Measurements from ENCODE around the gene PLCB1. TPM values are rescaled to one million over a fixed set of nuclear protein-coding genes. Genes with fewer than 3 reads are reported as not detected.
A peak's percentile ranks its signal among the peaks of the same experiment; 100 is the strongest.

Gene PLCB1
- total RNA-seq, 1 donor, result 46.5 TPM

DNA sequence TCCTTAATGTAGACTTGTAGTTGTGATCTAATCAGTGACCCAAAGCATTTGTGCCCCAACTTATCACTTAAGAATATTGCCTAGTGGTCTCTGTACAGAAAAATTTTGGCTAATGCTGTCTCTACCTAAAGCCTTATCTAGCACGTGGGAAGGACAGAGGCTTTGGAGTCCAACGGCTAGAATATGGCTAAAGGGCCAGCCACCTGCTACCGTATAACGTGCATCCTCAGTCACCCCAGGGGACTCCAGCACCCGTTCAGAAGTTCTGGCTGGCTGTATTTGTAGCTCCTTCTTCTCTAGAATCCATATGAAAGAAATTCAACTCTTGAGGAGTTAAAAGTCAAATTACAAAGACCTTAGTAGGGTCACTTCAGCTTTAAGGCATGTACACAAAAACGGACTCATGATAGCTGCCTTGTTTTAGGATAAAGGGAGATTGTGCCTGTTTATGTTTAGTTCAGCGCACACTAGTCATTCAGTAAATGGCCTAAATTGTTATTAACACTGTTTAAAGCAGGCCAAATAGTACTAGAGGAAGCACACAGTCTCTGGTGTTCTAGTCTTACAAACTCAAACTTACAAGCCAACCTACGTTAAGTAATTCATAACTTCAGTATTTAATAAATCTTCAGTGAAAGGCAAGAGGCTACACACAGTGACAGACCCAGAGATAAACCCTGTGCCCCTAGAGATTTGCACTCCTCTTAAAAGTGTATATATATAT is 529.3 kb downstream of the PLCB1 start:
- TF ChIP-seq, protein P1, sequence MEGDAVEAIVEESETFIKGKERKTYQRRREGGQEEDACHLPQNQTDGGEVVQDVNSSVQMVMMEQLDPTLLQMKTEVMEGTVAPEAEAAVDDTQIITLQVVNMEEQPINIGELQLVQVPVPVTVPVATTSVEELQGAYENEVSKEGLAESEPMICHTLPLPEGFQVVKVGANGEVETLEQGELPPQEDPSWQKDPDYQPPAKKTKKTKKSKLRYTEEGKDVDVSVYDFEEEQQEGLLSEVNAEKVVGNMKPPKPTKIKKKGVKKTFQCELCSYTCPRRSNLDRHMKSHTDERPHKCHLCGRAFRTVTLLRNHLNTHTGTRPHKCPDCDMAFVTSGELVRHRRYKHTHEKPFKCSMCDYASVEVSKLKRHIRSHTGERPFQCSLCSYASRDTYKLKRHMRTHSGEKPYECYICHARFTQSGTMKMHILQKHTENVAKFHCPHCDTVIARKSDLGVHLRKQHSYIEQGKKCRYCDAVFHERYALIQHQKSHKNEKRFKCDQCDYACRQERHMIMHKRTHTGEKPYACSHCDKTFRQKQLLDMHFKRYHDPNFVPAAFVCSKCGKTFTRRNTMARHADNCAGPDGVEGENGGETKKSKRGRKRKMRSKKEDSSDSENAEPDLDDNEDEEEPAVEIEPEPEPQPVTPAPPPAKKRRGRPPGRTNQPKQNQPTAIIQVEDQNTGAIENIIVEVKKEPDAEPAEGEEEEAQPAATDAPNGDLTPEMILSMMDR (IDR thresholded peaks at IDR 0.05; ENCODE audit: insufficient read depth, low read length), result no peak
- no peak overlapping the region for H3K4me3 ChIP-seq (ENCODE audit: low read depth, low read length)
- no peak for DNase-seq (ENCODE audit: low read depth)

DNA sequence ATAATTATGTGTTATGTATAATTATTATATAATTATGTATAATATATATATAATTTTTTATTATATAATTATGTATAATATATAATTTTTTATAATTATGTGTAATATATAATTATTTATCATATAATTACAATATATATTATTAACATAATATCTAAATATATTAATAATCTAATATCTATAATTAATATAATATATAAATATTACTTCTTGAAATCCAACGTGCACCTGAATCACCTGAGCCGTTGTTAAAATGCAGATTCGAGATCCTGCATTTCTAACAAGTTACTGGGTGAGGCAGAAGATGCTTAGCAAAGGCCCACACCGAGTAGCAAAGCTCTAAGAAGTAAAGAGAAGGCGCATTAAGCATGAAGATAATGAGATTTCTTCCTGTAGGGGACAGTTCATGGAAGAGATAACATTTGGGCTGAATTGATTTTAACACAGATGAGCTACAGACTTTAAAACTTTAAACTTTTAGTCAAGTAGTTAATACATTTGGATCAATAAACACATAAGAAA is 530.4 kb downstream of the PLCB1 start:
- TF ChIP-seq, protein P1 (IDR thresholded peaks at IDR 0.05; ENCODE audit: insufficient read depth, low read length), result no peak
- no peak for DNase-seq (ENCODE audit: low read depth)
- no peak overlapping the region for H3K4me3 ChIP-seq (ENCODE audit: low read depth, low read length)

DNA sequence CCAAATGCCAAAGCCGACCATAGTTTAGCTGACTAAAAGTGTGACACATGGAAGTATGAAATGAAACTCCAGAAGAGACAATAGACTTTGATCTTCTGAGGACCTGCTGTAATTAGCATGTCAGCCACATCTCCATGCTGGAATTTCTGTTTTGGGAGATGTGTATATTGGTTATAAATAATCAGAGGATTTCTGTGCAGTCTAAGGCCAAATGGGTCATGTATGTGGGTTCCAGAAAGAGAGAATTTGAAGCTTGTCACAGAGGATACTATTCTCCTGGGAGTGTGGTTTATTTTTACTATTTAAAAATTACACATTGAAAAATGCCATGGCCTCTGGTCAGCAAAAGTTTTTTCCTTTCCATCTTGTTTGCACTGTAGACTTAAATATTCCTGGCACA is 531.4 kb downstream of the PLCB1 start:
- TF ChIP-seq, protein P1 (IDR thresholded peaks at IDR 0.05; ENCODE audit: insufficient read depth, low read length), result no peak
- H3K4me3 ChIP-seq (ENCODE audit: low read depth, low read length), result no peak overlapping the region
- no peak for DNase-seq (ENCODE audit: low read depth)

DNA sequence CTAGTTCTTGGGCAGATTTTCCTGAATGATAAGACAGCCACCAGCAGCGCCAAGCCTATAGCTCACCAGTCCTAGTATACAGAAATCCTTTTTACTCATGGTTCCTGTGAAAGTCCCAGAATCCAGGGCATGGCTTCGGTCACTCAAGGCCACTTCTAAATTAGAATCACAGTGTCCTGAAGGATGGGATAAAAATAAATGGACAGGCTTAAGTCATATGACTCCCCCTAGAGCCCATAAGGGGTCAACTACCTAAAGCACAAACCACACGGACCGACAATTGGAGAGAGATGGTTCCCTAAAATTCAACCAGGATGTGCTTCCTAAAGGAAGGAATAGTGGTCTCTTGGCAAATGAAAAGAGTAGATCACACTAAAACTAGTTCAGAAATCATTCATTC is 532.7 kb downstream of the PLCB1 start:
- H3K4me3 ChIP-seq (ENCODE audit: low read depth, low read length), result no peak overlapping the region
- TF ChIP-seq, protein P1 (IDR thresholded peaks at IDR 0.05; ENCODE audit: insufficient read depth, low read length), result no peak
- no peak for DNase-seq (ENCODE audit: low read depth)

DNA sequence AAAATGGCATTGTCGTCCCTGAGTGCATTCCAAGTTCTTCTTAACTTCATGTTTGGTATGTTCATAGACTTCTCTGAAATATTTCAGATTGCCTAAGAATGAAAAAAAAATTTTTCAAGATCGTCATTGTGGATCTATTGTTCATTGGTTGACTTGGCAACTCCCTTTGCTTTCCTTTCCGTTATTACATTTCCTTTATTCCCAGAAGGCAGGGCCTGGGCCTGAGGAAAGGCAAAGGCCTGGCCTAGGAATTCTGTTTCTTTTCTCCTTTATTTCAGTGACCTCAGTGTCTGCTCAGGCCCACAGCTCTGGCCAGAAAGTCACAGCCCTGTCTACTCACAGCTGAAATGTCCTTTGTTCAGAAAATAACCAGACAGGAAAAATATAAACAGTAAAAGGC is 535.2 kb downstream of the PLCB1 start:
- DNase-seq (ENCODE audit: low read depth), result peak; percentile 71
- no peak overlapping the region for H3K4me3 ChIP-seq (ENCODE audit: low read depth, low read length)
- TF ChIP-seq, protein P1 (IDR thresholded peaks at IDR 0.05; ENCODE audit: insufficient read depth, low read length), result no peak

DNA sequence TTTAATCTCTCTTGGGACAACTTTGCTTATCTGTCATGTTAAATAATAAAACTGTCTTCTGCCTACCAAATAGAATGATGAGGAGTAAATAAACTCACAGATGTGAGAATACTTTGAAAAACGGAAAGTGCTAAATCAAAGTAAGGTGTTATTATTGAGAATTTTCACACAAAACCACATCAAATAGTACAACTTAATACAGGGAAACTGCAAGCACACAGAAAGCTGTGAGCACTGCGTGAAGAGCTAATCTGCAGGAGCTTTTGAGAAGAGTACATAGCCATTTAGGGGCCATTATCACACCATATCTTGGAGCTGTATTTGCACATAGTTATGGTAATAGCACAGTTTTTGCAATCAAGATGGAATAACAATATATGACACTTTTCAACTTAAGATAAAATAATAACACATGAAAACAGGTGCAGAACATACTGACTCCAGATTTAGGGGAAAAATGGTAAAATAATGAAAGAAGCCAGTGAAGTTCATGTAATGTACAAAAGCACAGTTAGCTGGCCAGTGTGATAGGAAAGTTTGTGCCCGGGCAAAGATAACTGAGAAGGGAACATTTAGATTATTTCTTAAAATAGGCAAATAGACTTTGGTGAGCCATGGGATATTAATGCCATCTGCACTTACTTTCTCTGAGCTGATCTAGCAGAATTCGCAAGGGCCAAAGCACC is 538.3 kb downstream of the PLCB1 start:
- TF ChIP-seq, protein P1 (IDR thresholded peaks at IDR 0.05; ENCODE audit: insufficient read depth, low read length), result no peak
- no peak overlapping the region for H3K4me3 ChIP-seq (ENCODE audit: low read depth, low read length)
- no peak for DNase-seq (ENCODE audit: low read depth)
